Neural cell (in vitro differentiated cells): ENCODE measurements around the gene TEX261. TPM values are rescaled to one million over a fixed set of nuclear protein-coding genes. Genes with fewer than 3 reads are reported as not detected.

Source experiments
- H2AFZ ChIP-seq: fragments of 200-600, 300-800 bp; sonication (generic), shearing (Covaris generic); 2 replicates; pipeline ENCODE4 v1.6.0; 2014; ENCODE audit warnings: low read depth, mild to moderate bottlenecking, antibody characterized with exemption, low read length, moderate library complexity
- H3F3A ChIP-seq: fragments of 200-600 bp; shearing (Covaris generic); 2 replicates; pipeline ENCODE4 v1.6.1; 2016; ENCODE audit warnings: mild to moderate bottlenecking, moderate library complexity, mixed read lengths, antibody characterized with exemption, low read length; ENCODE audit not compliant: insufficient read depth, poor library complexity, severe bottlenecking
- H3K27ac ChIP-seq: fragments of 200-600, 300-800 bp; sonication (generic), shearing (Covaris generic); 2 replicates; pipeline ENCODE4 v1.5.1; 2014; ENCODE audit warnings: mild to moderate bottlenecking, low read length, moderate library complexity
- H3K27me3 ChIP-seq: fragments of 300-800, 200-600 bp; sonication (generic), shearing (Covaris generic); 2 replicates; pipeline ENCODE4 v1.6.0; 2014; ENCODE audit warnings: mild to moderate bottlenecking, low read depth, low read length, moderate library complexity; ENCODE audit not compliant: insufficient read depth
- H3K36me3 ChIP-seq: fragments of 300-800, 200-600 bp; sonication (generic), shearing (Covaris generic); 2 replicates; pipeline ENCODE4 v1.5.1; 2014; ENCODE audit warnings: mild to moderate bottlenecking, antibody characterized with exemption, low read length, moderate library complexity; ENCODE audit not compliant: insufficient read depth
- H3K4me2 ChIP-seq: fragments of 300-800, 200-600 bp; sonication (generic), shearing (Covaris generic); 2 replicates; pipeline ENCODE4 v1.6.0; 2014; ENCODE audit warnings: mild to moderate bottlenecking, low read length
- H3K4me3 ChIP-seq: fragments of 300-800, 200-600 bp; sonication (generic), shearing (Covaris generic); 2 replicates; pipeline ENCODE4 v1.5.1; 2014; ENCODE audit warnings: mild to moderate bottlenecking, low read length, moderate library complexity
- H3K79me2 ChIP-seq: fragments of 200-600 bp; shearing (Covaris generic); replicated peaks from 2 replicates; pipeline ENCODE4 v1.6.0; 2014; ENCODE audit warnings: mild to moderate bottlenecking, low read length, moderate library complexity; ENCODE audit not compliant: insufficient read depth
- H3K9ac ChIP-seq: fragments of 300-800, 200-600 bp; sonication (generic), shearing (Covaris generic); 2 replicates; pipeline ENCODE4 v1.6.1; 2016; ENCODE audit warnings: mild to moderate bottlenecking, low read length, mixed read lengths
- H3K9me2 ChIP-seq: fragments of 200-600 bp; shearing (Covaris generic); 2 replicates; pipeline ENCODE4 v1.6.1; 2016; ENCODE audit warnings: mild to moderate bottlenecking, low read length, mixed read lengths; ENCODE audit not compliant: insufficient read depth
- H3K9me3 ChIP-seq: fragments of 200-600, 300-800 bp; sonication (generic), shearing (Covaris generic); 2 replicates; pipeline ENCODE4 v1.6.1; 2016; ENCODE audit warnings: mild to moderate bottlenecking, mixed run types, low read length, moderate library complexity, mixed read lengths
- H4K20me1 ChIP-seq: fragments of 200-600 bp; shearing (Covaris generic); 2 replicates; pipeline ENCODE4 v1.6.1; 2016; ENCODE audit warnings: mild to moderate bottlenecking, mixed run types; ENCODE audit not compliant: insufficient read depth
- EP300 ChIP-seq: fragments of 450-650 bp; conservative IDR thresholded peaks from 2 replicates; pipeline ENCODE4 v1.6.1; 2014; ENCODE audit warnings: antibody characterized with exemption, mild to moderate bottlenecking, moderate library complexity; ENCODE audit not compliant: poor library complexity, severe bottlenecking
- EZH2 ChIP-seq: fragments of 200-600, 300-800 bp; shearing (Covaris generic), sonication (generic); IDR thresholded peaks from 2 replicates; pipeline ENCODE4 v1.6.1; 2014; ENCODE audit warnings: antibody characterized with exemption, low read length, borderline replicate concordance, mild to moderate bottlenecking; ENCODE audit not compliant: insufficient read depth, poor library complexity, severe bottlenecking
- MXI1 ChIP-seq: fragments of 450-650 bp; conservative IDR thresholded peaks from 2 replicates; pipeline ENCODE4 v1.6.1; 2014; ENCODE audit warnings: antibody characterized with exemption, mild to moderate bottlenecking; ENCODE audit not compliant: poor library complexity, severe bottlenecking
- POLR2AphosphoS5 ChIP-seq: IDR thresholded peaks from 2 replicates; pipeline ENCODE4 v1.6.1; 2012
- RAD21 ChIP-seq: fragments of 450-650 bp; conservative IDR thresholded peaks from 2 replicates; pipeline ENCODE4 v1.6.1; 2014; ENCODE audit warnings: antibody characterized with exemption, mild to moderate bottlenecking, moderate library complexity
- SMC3 ChIP-seq: fragments of 450-650 bp; conservative IDR thresholded peaks from 2 replicates; pipeline ENCODE4 v1.6.1; 2014; ENCODE audit warnings: antibody characterized with exemption, mild to moderate bottlenecking, moderate library complexity; ENCODE audit not compliant: poor library complexity
- TAF1 ChIP-seq: IDR thresholded peaks from 2 replicates; pipeline ENCODE4 v1.6.1; 2012; ENCODE audit warnings: low read depth
- polyA plus RNA-seq: library from polyadenylated mRNA; depleted of rRNA; stranded (reverse); fragments of >200 nt; gene quantifications from 2 replicates; pipeline ENCODE4 v1.2.3, GENCODE V29; 2014
- TF ChIP-seq, protein P1 (sequence below): IDR thresholded peaks from 2 replicates; pipeline ENCODE4 v1.6.1; 2012; ENCODE audit warnings: borderline replicate concordance
- TF ChIP-seq, protein P2 (sequence below): fragments of 450-650 bp; IDR thresholded peaks from 2 replicates; pipeline ENCODE4 v1.5.1; 2014; ENCODE audit warnings: antibody characterized with exemption, mild to moderate bottlenecking, moderate library complexity; ENCODE audit not compliant: poor library complexity, severe bottlenecking

The TEX261 gene
- polyA plus RNA-seq, 1 donor from 2014 or later = 48.2 TPM

DNA sequence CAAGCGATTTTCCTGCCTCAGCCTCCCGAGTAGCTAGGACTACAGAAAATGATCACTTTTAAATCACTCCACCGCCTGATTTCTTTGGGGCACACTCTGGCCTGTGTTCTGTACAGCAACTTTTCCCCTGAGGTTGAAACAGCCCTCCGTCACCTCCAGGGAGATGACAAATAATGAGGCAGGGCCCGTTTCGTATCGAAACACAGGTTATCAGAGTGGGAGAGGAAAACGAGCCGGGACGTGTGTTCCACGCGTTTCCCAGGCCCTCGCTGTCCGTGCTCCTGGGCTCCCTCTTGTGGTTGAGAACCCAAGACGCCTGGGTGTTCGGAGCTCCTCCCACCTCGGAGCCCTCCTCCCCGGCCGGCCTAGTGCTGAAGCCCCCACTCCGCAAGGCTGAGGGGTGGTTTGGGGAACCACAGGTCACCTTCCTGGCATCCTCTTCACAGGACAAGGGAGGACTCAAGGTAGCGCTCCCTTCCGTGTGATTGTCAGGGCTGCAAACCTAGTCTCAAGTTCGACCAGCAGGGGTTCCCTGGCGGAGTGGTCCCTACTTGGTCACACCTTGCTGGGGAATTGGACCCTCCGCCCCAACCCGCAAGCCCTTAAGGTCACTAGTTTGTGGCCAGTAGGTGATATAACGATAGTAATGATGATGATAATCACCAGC, 46.2 kb downstream of the TEX261 start:
- Histone ChIP-seq H3K36me3 (no peaks in the 10 kb centered on the region), H4K20me1 (no peaks in the 10 kb centered on the region), H3K4me3 (peak overlapping the region; percentile 46), H3K9ac (no peak overlapping the region), H3K9me3 (no peaks in the 10 kb centered on the region), H3K4me2 (no peak overlapping the region), H3F3A (no peaks in the 10 kb centered on the region), H3K9me2 (no peaks in the 10 kb centered on the region), H3K27ac (no peak overlapping the region), H2AFZ (no peak overlapping the region), H3K27me3 (peaks cover 23% of the 10 kb centered on the region), H3K79me2 (no peaks in the 10 kb centered on the region)
- TF ChIP-seq RAD21 = peak; percentile 66
- peak; percentile 24 for TF ChIP-seq MXI1
- no peak for TF ChIP-seq EZH2
- TF ChIP-seq, protein P1, sequence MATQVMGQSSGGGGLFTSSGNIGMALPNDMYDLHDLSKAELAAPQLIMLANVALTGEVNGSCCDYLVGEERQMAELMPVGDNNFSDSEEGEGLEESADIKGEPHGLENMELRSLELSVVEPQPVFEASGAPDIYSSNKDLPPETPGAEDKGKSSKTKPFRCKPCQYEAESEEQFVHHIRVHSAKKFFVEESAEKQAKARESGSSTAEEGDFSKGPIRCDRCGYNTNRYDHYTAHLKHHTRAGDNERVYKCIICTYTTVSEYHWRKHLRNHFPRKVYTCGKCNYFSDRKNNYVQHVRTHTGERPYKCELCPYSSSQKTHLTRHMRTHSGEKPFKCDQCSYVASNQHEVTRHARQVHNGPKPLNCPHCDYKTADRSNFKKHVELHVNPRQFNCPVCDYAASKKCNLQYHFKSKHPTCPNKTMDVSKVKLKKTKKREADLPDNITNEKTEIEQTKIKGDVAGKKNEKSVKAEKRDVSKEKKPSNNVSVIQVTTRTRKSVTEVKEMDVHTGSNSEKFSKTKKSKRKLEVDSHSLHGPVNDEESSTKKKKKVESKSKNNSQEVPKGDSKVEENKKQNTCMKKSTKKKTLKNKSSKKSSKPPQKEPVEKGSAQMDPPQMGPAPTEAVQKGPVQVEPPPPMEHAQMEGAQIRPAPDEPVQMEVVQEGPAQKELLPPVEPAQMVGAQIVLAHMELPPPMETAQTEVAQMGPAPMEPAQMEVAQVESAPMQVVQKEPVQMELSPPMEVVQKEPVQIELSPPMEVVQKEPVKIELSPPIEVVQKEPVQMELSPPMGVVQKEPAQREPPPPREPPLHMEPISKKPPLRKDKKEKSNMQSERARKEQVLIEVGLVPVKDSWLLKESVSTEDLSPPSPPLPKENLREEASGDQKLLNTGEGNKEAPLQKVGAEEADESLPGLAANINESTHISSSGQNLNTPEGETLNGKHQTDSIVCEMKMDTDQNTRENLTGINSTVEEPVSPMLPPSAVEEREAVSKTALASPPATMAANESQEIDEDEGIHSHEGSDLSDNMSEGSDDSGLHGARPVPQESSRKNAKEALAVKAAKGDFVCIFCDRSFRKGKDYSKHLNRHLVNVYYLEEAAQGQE = no peak
- TF ChIP-seq SMC3 = peak; percentile 82
- TF ChIP-seq, protein P2, sequence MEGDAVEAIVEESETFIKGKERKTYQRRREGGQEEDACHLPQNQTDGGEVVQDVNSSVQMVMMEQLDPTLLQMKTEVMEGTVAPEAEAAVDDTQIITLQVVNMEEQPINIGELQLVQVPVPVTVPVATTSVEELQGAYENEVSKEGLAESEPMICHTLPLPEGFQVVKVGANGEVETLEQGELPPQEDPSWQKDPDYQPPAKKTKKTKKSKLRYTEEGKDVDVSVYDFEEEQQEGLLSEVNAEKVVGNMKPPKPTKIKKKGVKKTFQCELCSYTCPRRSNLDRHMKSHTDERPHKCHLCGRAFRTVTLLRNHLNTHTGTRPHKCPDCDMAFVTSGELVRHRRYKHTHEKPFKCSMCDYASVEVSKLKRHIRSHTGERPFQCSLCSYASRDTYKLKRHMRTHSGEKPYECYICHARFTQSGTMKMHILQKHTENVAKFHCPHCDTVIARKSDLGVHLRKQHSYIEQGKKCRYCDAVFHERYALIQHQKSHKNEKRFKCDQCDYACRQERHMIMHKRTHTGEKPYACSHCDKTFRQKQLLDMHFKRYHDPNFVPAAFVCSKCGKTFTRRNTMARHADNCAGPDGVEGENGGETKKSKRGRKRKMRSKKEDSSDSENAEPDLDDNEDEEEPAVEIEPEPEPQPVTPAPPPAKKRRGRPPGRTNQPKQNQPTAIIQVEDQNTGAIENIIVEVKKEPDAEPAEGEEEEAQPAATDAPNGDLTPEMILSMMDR = peak; percentile 85

DNA sequence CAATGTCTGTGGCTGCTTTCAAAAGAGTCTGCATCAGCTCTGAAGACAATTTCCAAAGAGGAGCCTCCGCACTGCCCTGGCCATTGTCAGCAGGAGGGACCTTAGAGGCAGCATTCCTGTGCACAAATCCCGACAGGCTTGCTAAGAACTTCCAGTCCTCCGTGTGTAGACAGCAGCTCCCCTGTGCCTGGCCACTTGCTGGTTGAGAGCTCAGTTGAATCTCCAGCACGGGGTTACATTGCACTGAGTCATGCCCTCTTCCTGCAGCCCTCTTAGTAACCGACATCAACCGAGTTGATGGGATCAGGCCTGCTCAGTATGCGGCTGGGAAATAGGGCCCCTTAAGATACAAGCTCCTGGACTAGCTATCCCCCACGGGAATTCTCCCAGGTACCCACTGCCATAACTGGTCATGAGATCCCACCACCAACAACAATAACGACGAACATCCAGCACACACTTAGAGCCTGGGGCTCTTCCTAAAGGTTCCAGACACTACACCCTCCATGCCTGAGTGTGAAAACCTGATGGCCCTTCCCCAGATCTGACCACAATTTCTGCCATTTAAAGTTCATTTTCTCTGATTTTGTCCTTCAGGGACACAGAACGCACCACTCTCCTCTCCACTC, 47.0 kb downstream of the TEX261 start:
- TF ChIP-seq SMC3 = no peak
- no peak for TF ChIP-seq EP300
- TF ChIP-seq MXI1 = no peak
- no peak for TF ChIP-seq TAF1
- TF ChIP-seq EZH2 = no peak
- TF ChIP-seq, protein P2 = no peak
- TF ChIP-seq, protein P1 = no peak
- no peak for TF ChIP-seq RAD21
- TF ChIP-seq POLR2AphosphoS5 = no peak
- Histone ChIP-seq H3K36me3 (no peaks in the 10 kb centered on the region), H3K4me3 (no peak overlapping the region), H3K27ac (no peak overlapping the region), H3K27me3 (peaks cover 23% of the 10 kb centered on the region), H3K9me2 (no peaks in the 10 kb centered on the region), H3K9ac (no peak overlapping the region), H2AFZ (no peak overlapping the region), H3F3A (no peaks in the 10 kb centered on the region), H3K79me2 (no peaks in the 10 kb centered on the region), H4K20me1 (no peaks in the 10 kb centered on the region), H3K9me3 (no peaks in the 10 kb centered on the region), H3K4me2 (no peak overlapping the region)
